ENCODE measurements around the gene SMDT1. TPM values are rescaled to one million over a fixed set of nuclear protein-coding genes. Genes with fewer than 3 reads are reported as not detected.

SMDT1 gene
- total RNA-seq, 1 experiment from 2014 or later: 44.6 TPM

DNA sequence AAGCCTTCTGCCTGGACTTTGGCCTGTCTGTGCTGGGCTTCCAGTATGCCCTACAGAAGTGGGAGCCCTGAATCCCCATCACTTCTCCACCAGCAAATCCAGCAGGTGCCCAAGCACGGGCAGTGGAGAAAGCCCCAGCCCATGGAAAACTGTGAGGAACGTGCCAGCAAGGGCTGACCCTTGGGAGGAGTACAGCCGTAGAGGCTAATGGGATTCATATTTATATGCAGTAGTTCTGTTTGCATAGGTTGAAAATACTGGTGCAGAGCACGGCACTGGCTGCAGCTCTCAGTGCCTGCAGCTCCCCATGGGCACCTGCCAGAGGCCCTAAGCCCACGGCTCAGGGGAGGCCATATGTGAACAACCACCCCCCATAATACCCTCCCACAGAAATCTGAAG is 19.0 kb upstream of the SMDT1 start:
- ATAC-seq (no peak), DNase-seq (ENCODE audit: low read depth, low spot score) (no peak)
- intact Hi-C loops (cut with micrococcal nuclease; ENCODE audit: unreplicated experiment) (no loop called here), in situ Hi-C loops (cut with HindIII; ENCODE audit: low pct_unique_long_range_greater_than_20kb, low sequenced_read_pairs) (no loop called here)
- Histone ChIP-seq H3K4me1 (ENCODE audit: control insufficient read depth, insufficient read depth, low read length) (no peaks in the 10 kb centered on the region), H3K27me3 (ENCODE audit: control insufficient read depth, insufficient read depth, low read length) (no peaks in the 10 kb centered on the region), H3K9me3 (ENCODE audit: control insufficient read depth, insufficient read depth, low read depth, low read length) (peaks cover 11% of the 10 kb centered on the region; the same call in 1 of the 2 replicates), H3K4me3 (ENCODE audit: low read depth in 2 of 2, low read length in 2 of 2) (no peak overlapping the region), H3K36me3 (ENCODE audit: control insufficient read depth, insufficient read depth, low read length) (no peaks in the 10 kb centered on the region), H3K27ac (ENCODE audit: low read length) (no peak overlapping the region)
- ChIA-PET POLR2A (no interaction called here), CTCF (no interaction called here)
- no peak for TF ChIP-seq TCF7L2 (IDR thresholded peaks at IDR 0.05; ENCODE audit: low read depth, low read length)
- TF ChIP-seq SIN3A (IDR thresholded peaks at IDR 0.05; ENCODE audit: borderline replicate concordance, insufficient read depth, low read depth, low read length): no peak
- TF ChIP-seq, protein P1, sequence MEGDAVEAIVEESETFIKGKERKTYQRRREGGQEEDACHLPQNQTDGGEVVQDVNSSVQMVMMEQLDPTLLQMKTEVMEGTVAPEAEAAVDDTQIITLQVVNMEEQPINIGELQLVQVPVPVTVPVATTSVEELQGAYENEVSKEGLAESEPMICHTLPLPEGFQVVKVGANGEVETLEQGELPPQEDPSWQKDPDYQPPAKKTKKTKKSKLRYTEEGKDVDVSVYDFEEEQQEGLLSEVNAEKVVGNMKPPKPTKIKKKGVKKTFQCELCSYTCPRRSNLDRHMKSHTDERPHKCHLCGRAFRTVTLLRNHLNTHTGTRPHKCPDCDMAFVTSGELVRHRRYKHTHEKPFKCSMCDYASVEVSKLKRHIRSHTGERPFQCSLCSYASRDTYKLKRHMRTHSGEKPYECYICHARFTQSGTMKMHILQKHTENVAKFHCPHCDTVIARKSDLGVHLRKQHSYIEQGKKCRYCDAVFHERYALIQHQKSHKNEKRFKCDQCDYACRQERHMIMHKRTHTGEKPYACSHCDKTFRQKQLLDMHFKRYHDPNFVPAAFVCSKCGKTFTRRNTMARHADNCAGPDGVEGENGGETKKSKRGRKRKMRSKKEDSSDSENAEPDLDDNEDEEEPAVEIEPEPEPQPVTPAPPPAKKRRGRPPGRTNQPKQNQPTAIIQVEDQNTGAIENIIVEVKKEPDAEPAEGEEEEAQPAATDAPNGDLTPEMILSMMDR (IDR thresholded peaks at IDR 0.05): no peak
- TF ChIP-seq POLR2AphosphoS5 (IDR thresholded peaks at IDR 0.05; ENCODE audit: low read depth, low read length): no peak
- BruUV-seq (replicated peaks): no TSS peak

DNA sequence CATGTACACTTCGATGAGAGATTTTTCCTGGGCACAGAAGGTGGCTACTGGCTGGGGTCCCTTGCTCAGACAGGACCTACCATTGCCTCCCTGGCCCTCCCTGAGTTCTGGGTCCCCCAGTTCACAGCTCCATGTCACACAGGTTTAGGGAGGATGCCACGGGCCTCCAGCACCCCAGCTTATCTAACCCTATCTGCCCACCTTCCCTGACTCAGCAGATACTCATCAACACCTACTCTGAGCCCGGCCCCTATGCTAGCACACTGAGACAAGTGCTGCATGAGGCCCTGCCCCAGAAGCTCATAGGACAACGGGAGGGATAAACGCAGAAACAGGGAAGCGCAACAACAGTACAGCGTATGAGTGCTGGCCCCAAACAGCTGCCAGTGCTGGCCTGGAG is 18.5 kb upstream of the SMDT1 start:
- in situ Hi-C loops (cut with HindIII; ENCODE audit: low pct_unique_long_range_greater_than_20kb, low sequenced_read_pairs): no loop called here
- POLR2A ChIA-PET: no interaction called here
- no peak for DNase-seq (ENCODE audit: low read depth, low spot score)
- no peak for ATAC-seq
- intact Hi-C loops (cut with micrococcal nuclease; ENCODE audit: unreplicated experiment): no loop called here
- no TSS peak for BruUV-seq (replicated peaks)
- CTCF ChIA-PET: no interaction called here
- no peak for TF ChIP-seq SIN3A (IDR thresholded peaks at IDR 0.05; ENCODE audit: borderline replicate concordance, insufficient read depth, low read depth, low read length)
- TF ChIP-seq, protein P1 (IDR thresholded peaks at IDR 0.05): no peak
- no peak for TF ChIP-seq POLR2AphosphoS5 (IDR thresholded peaks at IDR 0.05; ENCODE audit: low read depth, low read length)
- TF ChIP-seq, protein P2, sequence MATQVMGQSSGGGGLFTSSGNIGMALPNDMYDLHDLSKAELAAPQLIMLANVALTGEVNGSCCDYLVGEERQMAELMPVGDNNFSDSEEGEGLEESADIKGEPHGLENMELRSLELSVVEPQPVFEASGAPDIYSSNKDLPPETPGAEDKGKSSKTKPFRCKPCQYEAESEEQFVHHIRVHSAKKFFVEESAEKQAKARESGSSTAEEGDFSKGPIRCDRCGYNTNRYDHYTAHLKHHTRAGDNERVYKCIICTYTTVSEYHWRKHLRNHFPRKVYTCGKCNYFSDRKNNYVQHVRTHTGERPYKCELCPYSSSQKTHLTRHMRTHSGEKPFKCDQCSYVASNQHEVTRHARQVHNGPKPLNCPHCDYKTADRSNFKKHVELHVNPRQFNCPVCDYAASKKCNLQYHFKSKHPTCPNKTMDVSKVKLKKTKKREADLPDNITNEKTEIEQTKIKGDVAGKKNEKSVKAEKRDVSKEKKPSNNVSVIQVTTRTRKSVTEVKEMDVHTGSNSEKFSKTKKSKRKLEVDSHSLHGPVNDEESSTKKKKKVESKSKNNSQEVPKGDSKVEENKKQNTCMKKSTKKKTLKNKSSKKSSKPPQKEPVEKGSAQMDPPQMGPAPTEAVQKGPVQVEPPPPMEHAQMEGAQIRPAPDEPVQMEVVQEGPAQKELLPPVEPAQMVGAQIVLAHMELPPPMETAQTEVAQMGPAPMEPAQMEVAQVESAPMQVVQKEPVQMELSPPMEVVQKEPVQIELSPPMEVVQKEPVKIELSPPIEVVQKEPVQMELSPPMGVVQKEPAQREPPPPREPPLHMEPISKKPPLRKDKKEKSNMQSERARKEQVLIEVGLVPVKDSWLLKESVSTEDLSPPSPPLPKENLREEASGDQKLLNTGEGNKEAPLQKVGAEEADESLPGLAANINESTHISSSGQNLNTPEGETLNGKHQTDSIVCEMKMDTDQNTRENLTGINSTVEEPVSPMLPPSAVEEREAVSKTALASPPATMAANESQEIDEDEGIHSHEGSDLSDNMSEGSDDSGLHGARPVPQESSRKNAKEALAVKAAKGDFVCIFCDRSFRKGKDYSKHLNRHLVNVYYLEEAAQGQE (IDR thresholded peaks at IDR 0.05; ENCODE audit: insufficient read depth in 1 of 2, low read depth in 2 of 2, low read length in 1 of 2): no peak
- no peak for TF ChIP-seq TCF7L2 (IDR thresholded peaks at IDR 0.05; ENCODE audit: low read depth, low read length)
- Histone ChIP-seq H3K9me3 (ENCODE audit: control insufficient read depth, insufficient read depth, low read depth, low read length) (peaks cover 11% of the 10 kb centered on the region; the same call in 1 of the 2 replicates), H3K36me3 (ENCODE audit: control insufficient read depth, insufficient read depth, low read length) (no peaks in the 10 kb centered on the region), H3K4me3 (ENCODE audit: low read depth in 2 of 2, low read length in 2 of 2) (no peak overlapping the region), H3K27me3 (ENCODE audit: control insufficient read depth, insufficient read depth, low read length) (no peaks in the 10 kb centered on the region), H3K4me1 (ENCODE audit: control insufficient read depth, insufficient read depth, low read length) (no peaks in the 10 kb centered on the region), H3K27ac (ENCODE audit: low read length) (no peak overlapping the region)
